Measurements from ENCODE around the gene PRDM16.

PRDM16 gene

DNA sequence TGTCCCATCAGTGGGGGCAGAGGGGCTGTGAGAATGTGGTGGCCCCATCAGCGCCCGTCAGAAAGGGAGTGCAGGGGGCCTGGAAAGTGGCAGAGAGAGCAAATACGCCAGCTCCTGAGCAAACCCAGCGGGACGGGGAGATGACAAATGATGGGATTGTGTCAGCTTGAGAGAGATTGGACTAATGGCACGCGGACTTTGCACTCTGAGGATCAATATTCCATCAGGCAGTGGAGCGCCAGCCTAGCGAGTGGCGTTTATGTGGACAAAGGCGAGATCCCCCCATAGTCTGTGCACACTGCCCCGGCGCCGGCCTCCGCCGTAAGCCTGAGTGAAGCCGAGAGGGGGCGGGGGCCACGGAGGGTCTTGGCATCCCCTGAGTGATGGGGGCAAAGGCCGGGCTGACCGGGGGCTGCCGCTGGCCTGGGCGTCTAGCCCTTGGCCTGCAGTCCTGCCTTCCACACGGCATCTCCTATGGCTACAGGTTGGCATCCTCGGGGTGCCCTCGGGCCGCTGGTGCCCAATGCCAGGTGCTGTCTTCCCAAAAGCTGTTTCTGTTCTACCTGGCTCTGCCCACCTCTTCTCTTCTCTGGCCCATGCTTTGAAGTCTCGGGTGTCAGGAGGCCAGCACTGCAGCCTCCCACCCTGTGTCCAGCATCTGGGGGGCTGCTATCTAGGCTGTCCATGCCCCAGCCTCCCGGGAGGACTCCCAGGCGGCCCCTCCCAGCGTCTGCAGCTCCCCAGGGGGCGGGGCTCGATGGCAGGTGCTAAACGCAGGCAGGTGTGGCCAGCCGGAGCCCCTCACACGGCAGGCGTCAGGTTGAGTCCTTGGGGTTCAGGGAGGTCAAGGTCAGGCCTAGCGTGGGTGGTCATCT is 46.5 kb downstream of the PRDM16 start (continued):
- no peak for TF ChIP-seq GFI1B (tag by site-specific recombination; IDR thresholded peaks at IDR 0.05)
- no peak for TF ChIP-seq ZNF248 (tag by site-specific recombination; IDR thresholded peaks at IDR 0.05)

DNA sequence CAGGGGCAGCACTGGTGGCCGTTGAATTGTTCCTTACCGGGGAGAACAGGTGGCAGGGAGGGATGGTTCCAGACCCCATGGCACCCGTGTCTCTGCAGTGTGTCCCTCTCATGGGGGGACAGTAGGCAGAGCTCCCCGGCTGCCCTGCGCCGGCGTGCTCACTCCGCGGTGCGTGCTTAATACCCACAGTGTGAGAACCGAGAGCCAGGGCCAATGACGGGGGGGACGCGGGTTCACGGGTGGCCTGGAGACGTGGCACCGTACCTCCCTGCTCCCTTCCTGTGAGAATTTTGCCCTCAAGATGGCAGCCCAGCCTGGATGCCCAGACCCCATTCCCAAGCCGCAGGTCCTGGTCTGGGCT is 47.1 kb downstream of the PRDM16 start:
- Histone ChIP-seq H3K4me1 (ENCODE audit: control insufficient read depth, insufficient read depth, low read length) (no peaks in the 10 kb centered on the region), H3K9me3 (ENCODE audit: control insufficient read depth, insufficient read depth, low read depth, low read length) (no peaks in the 10 kb centered on the region), H3K4me3 (ENCODE audit: low read depth, low read length) (no peak overlapping the region), H3K27ac (ENCODE audit: extremely low read depth, low read depth, low read length) (no peak overlapping the region), H3K36me3 (ENCODE audit: control insufficient read depth in 2 of 2, insufficient read depth in 1 of 2, low read length in 2 of 2) (peaks cover 0 to 8% of the 10 kb centered on the region in 2 experiments; a peak in 1 of 3 replicates)
- CTCF ChIA-PET = no interaction called here
- TF ChIP-seq ZNF501 (tag by site-specific recombination; IDR thresholded peaks at IDR 0.05) (no peak), GLIS2 (tag by site-specific recombination; IDR thresholded peaks at IDR 0.05) (no peak), ZNF37A (tag by site-specific recombination; IDR thresholded peaks at IDR 0.05) (no peak)
- TF ChIP-seq, protein P1, sequence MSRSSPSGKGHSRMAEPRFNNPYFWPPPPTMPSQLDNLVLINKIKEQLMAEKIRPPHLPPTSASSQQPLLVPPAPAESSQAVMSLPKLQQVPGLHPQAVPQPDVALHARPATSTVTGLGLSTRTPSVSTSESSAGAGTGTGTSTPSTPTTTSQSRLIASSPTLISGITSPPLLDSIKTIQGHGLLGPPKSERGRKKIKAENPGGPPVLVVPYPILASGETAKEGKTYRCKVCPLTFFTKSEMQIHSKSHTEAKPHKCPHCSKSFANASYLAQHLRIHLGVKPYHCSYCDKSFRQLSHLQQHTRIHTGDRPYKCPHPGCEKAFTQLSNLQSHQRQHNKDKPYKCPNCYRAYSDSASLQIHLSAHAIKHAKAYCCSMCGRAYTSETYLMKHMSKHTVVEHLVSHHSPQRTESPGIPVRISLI (tag by site-specific recombination; IDR thresholded peaks at IDR 0.05) = no peak
- POLR2A ChIA-PET = no interaction called here

DNA sequence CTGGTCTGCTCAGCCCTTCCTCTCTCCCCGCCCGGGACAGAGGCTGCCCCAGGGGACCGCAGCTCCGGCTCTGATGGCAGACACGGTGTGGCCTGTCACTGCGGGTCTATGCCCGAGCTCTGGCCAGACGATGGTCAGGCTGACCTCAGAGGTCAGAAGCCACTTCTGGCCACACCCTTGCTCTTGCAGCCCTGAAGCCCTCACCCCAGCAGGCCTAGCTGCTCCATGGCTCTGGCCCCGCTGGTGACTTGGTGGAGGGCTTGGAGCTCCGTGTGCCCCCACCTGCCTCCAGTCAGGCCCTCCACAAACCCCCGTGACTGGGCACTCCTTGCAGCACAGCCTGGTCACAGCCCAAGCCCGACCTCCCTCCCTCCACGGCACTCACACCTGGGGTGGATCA is 47.6 kb downstream of the PRDM16 start:
- POLR2A ChIA-PET = no interaction called here
- no peak overlapping the region for H3K4me3 ChIP-seq (ENCODE audit: low read depth, low read length)
- peaks cover 0 to 8% of the 10 kb centered on the region in 2 experiments; a peak in 1 of 3 replicates for H3K36me3 ChIP-seq (ENCODE audit: control insufficient read depth in 2 of 2, insufficient read depth in 1 of 2, low read length in 2 of 2)
- TF ChIP-seq ZNF596 (tag by site-specific recombination; IDR thresholded peaks at IDR 0.05) (no peak), BCL11A (tag by site-specific recombination; IDR thresholded peaks at IDR 0.05; ENCODE audit: low read depth) (0 out of 2 replicates have a peak, but pooled peaks have one; percentile 57), ZNF629 (tag by site-specific recombination; IDR thresholded peaks at IDR 0.05) (no peak), KLF16 (tag by site-specific recombination; IDR thresholded peaks at IDR 0.05) (no peak), KLF1 (tag by site-specific recombination; IDR thresholded peaks at IDR 0.05) (no peak), ZNF530 (tag by site-specific recombination; IDR thresholded peaks at IDR 0.05; ENCODE audit: low read depth) (no peak), ZNF140 (tag by site-specific recombination; IDR thresholded peaks at IDR 0.05) (no peak)
- H3K9me3 ChIP-seq (ENCODE audit: control insufficient read depth, insufficient read depth, low read depth, low read length) = no peaks in the 10 kb centered on the region
- no peaks in the 10 kb centered on the region for H3K4me1 ChIP-seq (ENCODE audit: control insufficient read depth, insufficient read depth, low read length)
- no peak overlapping the region for H3K27ac ChIP-seq (ENCODE audit: extremely low read depth, low read depth, low read length)
- CTCF ChIA-PET = no interaction called here

DNA sequence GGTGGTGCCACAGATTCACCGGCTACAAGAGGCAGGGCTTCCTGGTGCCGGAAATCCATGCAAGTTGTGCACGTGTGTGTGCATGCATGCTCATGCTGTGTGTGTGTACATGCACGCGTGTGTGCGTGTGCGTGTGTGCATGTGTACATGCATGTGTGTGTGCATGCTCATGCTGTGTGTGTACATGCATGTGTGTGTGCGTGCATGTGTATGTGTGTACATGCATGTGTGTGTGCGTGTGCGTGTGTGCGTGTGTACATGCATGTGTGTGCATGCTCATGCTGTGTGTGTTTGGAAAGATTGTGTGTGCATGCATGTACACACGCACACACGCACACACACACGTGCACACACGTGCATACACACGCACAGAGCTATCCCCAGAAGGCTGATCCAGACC is 48.9 kb downstream of the PRDM16 start:
- no peaks in the 10 kb centered on the region for H3K4me1 ChIP-seq (ENCODE audit: control insufficient read depth, insufficient read depth, low read length)
- TF ChIP-seq ZNF600 (tag by site-specific recombination; IDR thresholded peaks at IDR 0.05) = no peak
- TF ChIP-seq, protein P2, sequence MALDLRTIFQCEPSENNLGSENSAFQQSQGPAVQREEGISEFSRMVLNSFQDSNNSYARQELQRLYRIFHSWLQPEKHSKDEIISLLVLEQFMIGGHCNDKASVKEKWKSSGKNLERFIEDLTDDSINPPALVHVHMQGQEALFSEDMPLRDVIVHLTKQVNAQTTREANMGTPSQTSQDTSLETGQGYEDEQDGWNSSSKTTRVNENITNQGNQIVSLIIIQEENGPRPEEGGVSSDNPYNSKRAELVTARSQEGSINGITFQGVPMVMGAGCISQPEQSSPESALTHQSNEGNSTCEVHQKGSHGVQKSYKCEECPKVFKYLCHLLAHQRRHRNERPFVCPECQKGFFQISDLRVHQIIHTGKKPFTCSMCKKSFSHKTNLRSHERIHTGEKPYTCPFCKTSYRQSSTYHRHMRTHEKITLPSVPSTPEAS (tag by site-specific recombination; IDR thresholded peaks at IDR 0.05) = peak; percentile 75
- TF ChIP-seq ZSCAN30 (tag by site-specific recombination; IDR thresholded peaks at IDR 0.05) = no peak
- TF ChIP-seq ZNF837 (tag by site-specific recombination; IDR thresholded peaks at IDR 0.05) = no peak
- H3K4me3 ChIP-seq (ENCODE audit: low read depth, low read length) = no peak overlapping the region
- ChIA-PET CTCF (no interaction called here), POLR2A (no interaction called here)
- no peaks in the 10 kb centered on the region for H3K9me3 ChIP-seq (ENCODE audit: control insufficient read depth, insufficient read depth, low read depth, low read length)
- peaks cover 0 to 8% of the 10 kb centered on the region in 2 experiments; a peak in 1 of 3 replicates for H3K36me3 ChIP-seq (ENCODE audit: control insufficient read depth in 2 of 2, insufficient read depth in 1 of 2, low read length in 2 of 2)
- H3K27ac ChIP-seq (ENCODE audit: extremely low read depth, low read depth, low read length) = no peak overlapping the region
